Mononuclear cell (primary cell): Measurements from ENCODE around the gene TTYH2. TPM values are rescaled to one million over a fixed set of nuclear protein-coding genes. Genes with fewer than 3 reads are reported as not detected.

Experiments
- H3K27me3 ChIP-seq: 2 replicates; pipeline ENCODE4 v1.6.0; 2011; ENCODE audit warnings: low read length, control low read depth; ENCODE audit not compliant: insufficient read depth
- H3K4me1 ChIP-seq: 2 replicates; pipeline ENCODE4 v1.5.1; 2011; ENCODE audit warnings: mild to moderate bottlenecking, low read length, control low read depth; ENCODE audit not compliant: insufficient read depth
- H3K4me3 ChIP-seq: 2 replicates; pipeline ENCODE4 v1.5.1; 2011; ENCODE audit warnings: mild to moderate bottlenecking, low read length, moderate library complexity
- H3K9me3 ChIP-seq: 2 replicates; pipeline ENCODE4 v1.5.1; 2011; ENCODE audit warnings: low read depth, mild to moderate bottlenecking, control low read depth, low read length
- total RNA-seq: library from RNA; depleted of rRNA; stranded (reverse); fragments of >200 nt; gene quantifications from one replicate; pipeline ENCODE4 v1.2.3, GENCODE V29; 2012

The TTYH2 gene
- total RNA-seq, 1 donor = 8.5 TPM

- Histone ChIP-seq H3K4me3 (no peak overlapping the region), H3K9me3 (no peaks in the 10 kb centered on the region), H3K4me1 (peaks cover 22% of the 10 kb centered on the region), H3K27me3 (no peaks in the 10 kb centered on the region)
These were observed 20.6 kb downstream of the TTYH2 start for GRCh38 chr17:74233937-74234336.

- no peaks in the 10 kb centered on the region for H3K9me3 ChIP-seq
- no peaks in the 10 kb centered on the region for H3K27me3 ChIP-seq
- peaks cover 25% of the 10 kb centered on the region for H3K4me1 ChIP-seq
- no peak overlapping the region for H3K4me3 ChIP-seq
These were observed 21.1 kb downstream of the TTYH2 start for GRCh38 chr17:74234486-74234885.

GRCh38 chr17:74235040-74235581, 21.7 kb downstream of the TTYH2 start:
- H3K27me3 ChIP-seq = no peaks in the 10 kb centered on the region
- peaks cover 27% of the 10 kb centered on the region for H3K4me1 ChIP-seq
- no peaks in the 10 kb centered on the region for H3K9me3 ChIP-seq
- no peak overlapping the region for H3K4me3 ChIP-seq

- H3K4me1 ChIP-seq = peaks cover 27% of the 10 kb centered on the region
- no peak overlapping the region for H3K4me3 ChIP-seq
- no peaks in the 10 kb centered on the region for H3K9me3 ChIP-seq
- H3K27me3 ChIP-seq = no peaks in the 10 kb centered on the region
These were observed 22.6 kb downstream of the TTYH2 start for GRCh38 chr17:74235911-74236371.

GRCh38 chr17:74237321-74237720, 23.9 kb downstream of the TTYH2 start:
- H3K4me3 ChIP-seq = no peak overlapping the region
- H3K9me3 ChIP-seq = no peaks in the 10 kb centered on the region
- H3K4me1 ChIP-seq = peaks cover 30% of the 10 kb centered on the region

GRCh38 chr17:74239172-74239571, 25.8 kb downstream of the TTYH2 start:
- Histone ChIP-seq H3K4me1 (peaks cover 25% of the 10 kb centered on the region), H3K4me3 (no peak overlapping the region), H3K27me3 (no peaks in the 10 kb centered on the region), H3K9me3 (no peaks in the 10 kb centered on the region)

More at GRCh38 chr17:74237321-74237720, 23.9 kb downstream of the TTYH2 start:
- H3K27me3 ChIP-seq = no peaks in the 10 kb centered on the region

- H3K4me1 ChIP-seq = peaks cover 12% of the 10 kb centered on the region
- H3K4me3 ChIP-seq = no peak overlapping the region
- H3K9me3 ChIP-seq = no peaks in the 10 kb centered on the region
- no peaks in the 10 kb centered on the region for H3K27me3 ChIP-seq
These were observed 27.3 kb downstream of the TTYH2 start for GRCh38 chr17:74240618-74241205.

GRCh38 chr17:74241431-74241830, 28.1 kb downstream of the TTYH2 start:
- Histone ChIP-seq H3K4me3 (no peak overlapping the region), H3K9me3 (no peaks in the 10 kb centered on the region), H3K4me1 (peaks cover 11% of the 10 kb centered on the region), H3K27me3 (no peaks in the 10 kb centered on the region)

GRCh38 chr17:74241847-74242246, 28.5 kb downstream of the TTYH2 start:
- H3K9me3 ChIP-seq = no peaks in the 10 kb centered on the region
- H3K27me3 ChIP-seq = no peaks in the 10 kb centered on the region
- H3K4me1 ChIP-seq = peaks cover 11% of the 10 kb centered on the region

GRCh38 chr17:74243013-74243755, 29.8 kb downstream of the TTYH2 start:
- Histone ChIP-seq H3K9me3 (no peaks in the 10 kb centered on the region), H3K4me1 (peaks cover 11% of the 10 kb centered on the region), H3K27me3 (no peaks in the 10 kb centered on the region), H3K4me3 (no peak overlapping the region)

More at GRCh38 chr17:74241847-74242246, 28.5 kb downstream of the TTYH2 start:
- H3K4me3 ChIP-seq = no peak overlapping the region

- Histone ChIP-seq H3K9me3 (no peaks in the 10 kb centered on the region), H3K27me3 (no peaks in the 10 kb centered on the region), H3K4me3 (no peak overlapping the region), H3K4me1 (peaks cover 7% of the 10 kb centered on the region)
These were observed 30.8 kb downstream of the TTYH2 start for GRCh38 chr17:74244128-74244527.

GRCh38 chr17:74244548-74244947, 31.2 kb downstream of the TTYH2 start:
- peaks cover 4% of the 10 kb centered on the region for H3K4me1 ChIP-seq
- no peaks in the 10 kb centered on the region for H3K27me3 ChIP-seq
- no peak overlapping the region for H3K4me3 ChIP-seq
- H3K9me3 ChIP-seq = no peaks in the 10 kb centered on the region

GRCh38 chr17:74245145-74245831, 31.9 kb downstream of the TTYH2 start:
- Histone ChIP-seq H3K4me1 (peaks cover 3% of the 10 kb centered on the region), H3K9me3 (no peaks in the 10 kb centered on the region), H3K27me3 (no peaks in the 10 kb centered on the region), H3K4me3 (no peak overlapping the region)

- Histone ChIP-seq H3K9me3 (no peaks in the 10 kb centered on the region), H3K4me1 (peaks cover 3% of the 10 kb centered on the region), H3K4me3 (no peak overlapping the region), H3K27me3 (no peaks in the 10 kb centered on the region)
These were observed 32.5 kb downstream of the TTYH2 start for GRCh38 chr17:74245871-74246270.

GRCh38 chr17:74249590-74250270, 36.4 kb downstream of the TTYH2 start:
- Histone ChIP-seq H3K4me1 (no peaks in the 10 kb centered on the region), H3K27me3 (no peaks in the 10 kb centered on the region), H3K9me3 (no peaks in the 10 kb centered on the region), H3K4me3 (no peak overlapping the region)
